GM20000 (cell line): Measurements from ENCODE around the gene CLCN6.

Experiments used
- DNase-seq: peaks from one replicate; pipeline ENCODE4 v3.0.0; 2012; ENCODE audit warnings: low spot score
- TF ChIP-seq, protein P1 (sequence below): IDR thresholded peaks from 2 replicates; pipeline ENCODE4 v1.5.1; 2012; ENCODE audit warnings: mild to moderate bottlenecking, control low read depth; ENCODE audit errors: extremely low read depth, missing control alignments

The CLCN6 gene

GRCh38 chr1:11780380-11781147 lies 25.4 kb upstream of the CLCN6 start:
- no peak for DNase-seq
- TF ChIP-seq, protein P1, sequence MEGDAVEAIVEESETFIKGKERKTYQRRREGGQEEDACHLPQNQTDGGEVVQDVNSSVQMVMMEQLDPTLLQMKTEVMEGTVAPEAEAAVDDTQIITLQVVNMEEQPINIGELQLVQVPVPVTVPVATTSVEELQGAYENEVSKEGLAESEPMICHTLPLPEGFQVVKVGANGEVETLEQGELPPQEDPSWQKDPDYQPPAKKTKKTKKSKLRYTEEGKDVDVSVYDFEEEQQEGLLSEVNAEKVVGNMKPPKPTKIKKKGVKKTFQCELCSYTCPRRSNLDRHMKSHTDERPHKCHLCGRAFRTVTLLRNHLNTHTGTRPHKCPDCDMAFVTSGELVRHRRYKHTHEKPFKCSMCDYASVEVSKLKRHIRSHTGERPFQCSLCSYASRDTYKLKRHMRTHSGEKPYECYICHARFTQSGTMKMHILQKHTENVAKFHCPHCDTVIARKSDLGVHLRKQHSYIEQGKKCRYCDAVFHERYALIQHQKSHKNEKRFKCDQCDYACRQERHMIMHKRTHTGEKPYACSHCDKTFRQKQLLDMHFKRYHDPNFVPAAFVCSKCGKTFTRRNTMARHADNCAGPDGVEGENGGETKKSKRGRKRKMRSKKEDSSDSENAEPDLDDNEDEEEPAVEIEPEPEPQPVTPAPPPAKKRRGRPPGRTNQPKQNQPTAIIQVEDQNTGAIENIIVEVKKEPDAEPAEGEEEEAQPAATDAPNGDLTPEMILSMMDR = no peak

- DNase-seq = no peak
- TF ChIP-seq, protein P1 = no peak
Measured at GRCh38 chr1:11781297-11781696, 24.7 kb upstream of the CLCN6 start.

DNA sequence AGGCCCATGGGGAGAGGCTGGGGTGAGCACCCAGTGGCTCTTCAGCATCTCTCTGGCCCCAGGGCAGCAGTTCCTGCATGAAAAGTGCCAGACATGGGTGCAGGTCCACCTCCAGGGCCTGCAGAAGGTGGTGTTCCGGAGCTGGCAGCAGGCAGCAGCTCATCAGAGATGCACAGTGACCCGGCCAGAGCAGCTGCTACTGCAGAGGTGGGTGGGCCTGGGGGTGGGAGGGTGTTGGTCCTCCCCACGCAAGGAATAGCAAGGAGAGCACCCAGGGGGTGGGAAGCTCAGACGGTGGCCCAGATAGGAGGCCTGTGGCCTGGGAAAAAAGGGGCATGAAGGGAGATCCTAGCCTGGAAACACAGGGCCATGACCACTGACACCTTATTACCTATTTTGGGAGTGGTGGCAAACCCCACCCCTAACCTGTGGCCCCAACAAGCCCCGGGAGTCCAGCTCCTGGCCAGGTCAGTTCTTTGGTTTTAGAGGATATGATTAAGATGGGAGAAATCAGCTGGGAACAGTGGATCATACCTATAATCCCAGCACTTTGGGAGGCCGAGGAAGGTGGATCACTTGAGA lies 23.8 kb upstream of the CLCN6 start:
- TF ChIP-seq, protein P1 = no peak

DNA sequence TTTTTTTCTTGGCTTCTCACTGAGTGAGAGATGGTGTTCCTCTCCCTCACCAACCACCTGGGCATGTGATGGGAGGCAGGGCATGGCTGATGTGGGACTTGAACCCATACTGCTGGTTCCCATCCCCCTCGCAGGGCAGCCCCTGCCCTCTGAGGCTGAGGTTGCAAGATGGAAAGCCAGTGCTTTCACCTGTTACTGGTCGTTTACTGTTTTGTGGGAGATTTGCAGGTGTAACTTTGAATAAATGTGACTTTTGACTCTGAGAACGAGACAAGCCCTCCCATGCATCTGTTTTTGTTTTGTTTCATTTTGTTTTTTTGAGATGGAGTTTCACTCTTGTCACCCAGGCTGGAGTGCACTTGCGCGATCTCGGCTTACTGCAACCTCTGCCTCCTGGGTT lies 22.4 kb upstream of the CLCN6 start:
- TF ChIP-seq, protein P1 = no peak
- DNase-seq = no peak

More for the DNA sequence above, 23.8 kb upstream of the CLCN6 start:
- no peak for DNase-seq

DNA sequence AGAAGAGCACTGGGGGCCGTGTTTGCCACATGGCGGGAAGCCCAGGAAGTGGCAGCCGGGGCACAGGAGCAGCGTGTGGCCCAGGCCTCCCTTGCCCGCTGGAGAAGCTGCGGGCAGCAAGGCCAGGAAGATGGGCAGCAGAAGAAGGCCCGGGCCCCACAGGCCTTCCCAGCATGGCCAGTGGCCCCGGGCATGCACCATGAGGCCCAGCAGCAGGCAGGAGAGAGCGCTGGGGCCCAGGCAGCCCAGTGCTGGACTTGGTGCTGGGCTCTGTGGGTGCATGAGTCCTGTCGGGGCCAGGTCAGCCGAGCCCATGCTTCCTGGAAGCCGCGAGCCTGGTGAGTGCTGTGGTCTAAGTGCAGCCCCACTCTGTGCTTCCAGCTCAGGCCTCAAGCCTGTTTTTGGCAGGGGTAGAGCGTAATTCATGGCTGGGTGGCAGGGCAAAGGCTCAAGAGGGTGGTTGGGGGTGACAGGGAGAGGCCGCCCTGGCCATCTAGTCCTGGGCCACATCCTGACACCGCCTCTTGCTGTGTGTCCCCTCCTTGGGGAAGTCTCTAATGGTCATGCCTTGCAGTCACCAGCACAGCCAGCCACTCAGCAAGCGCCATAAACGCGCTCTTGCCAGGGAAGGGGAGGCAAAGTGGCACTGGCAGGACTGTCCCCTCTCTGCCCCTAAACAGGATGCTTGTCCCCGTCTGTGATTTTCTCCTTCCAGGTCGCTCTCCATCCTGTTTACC lies 21.6 kb upstream of the CLCN6 start:
- no peak for DNase-seq
- TF ChIP-seq, protein P1 = no peak

DNA sequence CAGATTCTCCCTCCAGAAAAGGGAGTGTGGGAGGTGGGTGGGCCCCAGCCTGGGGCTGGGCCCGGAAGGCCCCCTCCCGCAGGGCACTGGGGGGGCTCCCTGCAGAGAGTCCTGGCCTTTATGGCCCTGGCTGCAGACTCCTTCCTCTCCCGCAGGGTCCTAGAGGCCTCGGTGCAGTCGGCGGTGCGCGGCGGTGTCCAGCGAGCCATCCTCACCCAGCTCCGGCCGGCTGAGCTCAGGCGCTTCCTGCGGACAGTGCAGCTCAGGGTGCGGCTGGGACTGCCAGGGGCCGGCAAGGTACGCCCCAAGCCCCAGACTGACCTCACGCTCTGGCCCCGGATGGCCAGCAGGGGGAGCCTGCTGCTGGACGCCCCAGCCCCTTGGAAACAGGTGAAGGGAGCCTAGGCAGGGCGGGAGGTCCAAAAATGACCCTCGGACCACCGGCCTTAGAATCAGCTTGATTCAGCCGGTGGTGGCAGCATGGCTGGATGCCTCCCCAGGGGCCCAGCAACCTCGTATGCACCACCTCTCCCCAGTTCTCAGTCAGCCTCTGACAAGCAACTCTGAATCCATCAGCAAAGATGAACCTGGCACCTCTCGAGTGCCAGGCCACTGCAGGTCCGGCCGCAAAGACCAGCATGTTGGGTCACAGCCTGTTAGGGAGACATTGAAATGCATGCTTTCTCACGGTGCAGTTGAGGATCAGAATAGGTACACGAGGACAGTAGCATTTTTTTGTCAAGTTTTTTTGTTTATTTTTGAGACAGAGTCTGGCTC lies 20.8 kb upstream of the CLCN6 start:
- TF ChIP-seq, protein P1 = peak; percentile 95
- DNase-seq = peak; percentile 85
